ENCODE results near the gene RAD51C.

RAD51C gene

DNA sequence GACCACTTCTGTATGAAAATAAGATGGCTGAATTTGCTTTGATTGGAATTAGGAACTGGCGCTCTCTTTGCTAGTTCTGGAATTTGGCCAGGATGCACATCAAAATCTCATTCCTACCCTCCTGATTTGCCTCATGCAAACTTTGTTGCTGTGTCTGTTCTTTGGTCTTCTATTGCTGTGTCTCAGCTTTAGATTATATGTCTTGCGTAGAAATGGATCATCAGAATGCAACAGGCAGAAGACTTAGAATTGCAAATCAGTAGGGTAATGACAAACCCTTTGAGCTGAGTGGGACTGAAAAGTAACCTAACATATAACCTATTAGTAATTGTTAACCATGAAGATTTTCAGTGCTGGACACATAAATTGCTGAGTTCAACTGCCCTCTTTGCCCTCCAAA is 30.3 kb downstream of the RAD51C start:
- no peaks in the 10 kb centered on the region for H4K20me1 ChIP-seq (ENCODE audit: insufficient read depth, low read length)
- H3K36me3 ChIP-seq (replicated peaks; ENCODE audit: low read depth, low read length), result peaks cover 11% of the 10 kb centered on the region
- H3K27me3 ChIP-seq (ENCODE audit: low read depth, low read length), result no peaks in the 10 kb centered on the region
- H3K4me1 ChIP-seq (ENCODE audit: low read length), result peaks cover 7% of the 10 kb centered on the region
- no peak overlapping the region for H2AFZ ChIP-seq (ENCODE audit: low read depth, low read length)
- no peak overlapping the region for H3K4me3 ChIP-seq (ENCODE audit: low read length)
- no peaks in the 10 kb centered on the region for H3K9me3 ChIP-seq (ENCODE audit: insufficient read depth, low read length)
- TF ChIP-seq, protein P1, sequence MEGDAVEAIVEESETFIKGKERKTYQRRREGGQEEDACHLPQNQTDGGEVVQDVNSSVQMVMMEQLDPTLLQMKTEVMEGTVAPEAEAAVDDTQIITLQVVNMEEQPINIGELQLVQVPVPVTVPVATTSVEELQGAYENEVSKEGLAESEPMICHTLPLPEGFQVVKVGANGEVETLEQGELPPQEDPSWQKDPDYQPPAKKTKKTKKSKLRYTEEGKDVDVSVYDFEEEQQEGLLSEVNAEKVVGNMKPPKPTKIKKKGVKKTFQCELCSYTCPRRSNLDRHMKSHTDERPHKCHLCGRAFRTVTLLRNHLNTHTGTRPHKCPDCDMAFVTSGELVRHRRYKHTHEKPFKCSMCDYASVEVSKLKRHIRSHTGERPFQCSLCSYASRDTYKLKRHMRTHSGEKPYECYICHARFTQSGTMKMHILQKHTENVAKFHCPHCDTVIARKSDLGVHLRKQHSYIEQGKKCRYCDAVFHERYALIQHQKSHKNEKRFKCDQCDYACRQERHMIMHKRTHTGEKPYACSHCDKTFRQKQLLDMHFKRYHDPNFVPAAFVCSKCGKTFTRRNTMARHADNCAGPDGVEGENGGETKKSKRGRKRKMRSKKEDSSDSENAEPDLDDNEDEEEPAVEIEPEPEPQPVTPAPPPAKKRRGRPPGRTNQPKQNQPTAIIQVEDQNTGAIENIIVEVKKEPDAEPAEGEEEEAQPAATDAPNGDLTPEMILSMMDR (IDR thresholded peaks at IDR 0.05; ENCODE audit: low read depth, low read length), result no peak
- no peak for TF ChIP-seq EZH2phosphoT487 (IDR thresholded peaks at IDR 0.05; ENCODE audit: low read depth)
- no peak overlapping the region for H3K9ac ChIP-seq (ENCODE audit: low read length)
- no peak overlapping the region for H3K27ac ChIP-seq (ENCODE audit: low read length)
- H3K79me2 ChIP-seq (ENCODE audit: low read length), result no peaks in the 10 kb centered on the region
- no peak overlapping the region for H3K4me2 ChIP-seq (ENCODE audit: low read length)

DNA sequence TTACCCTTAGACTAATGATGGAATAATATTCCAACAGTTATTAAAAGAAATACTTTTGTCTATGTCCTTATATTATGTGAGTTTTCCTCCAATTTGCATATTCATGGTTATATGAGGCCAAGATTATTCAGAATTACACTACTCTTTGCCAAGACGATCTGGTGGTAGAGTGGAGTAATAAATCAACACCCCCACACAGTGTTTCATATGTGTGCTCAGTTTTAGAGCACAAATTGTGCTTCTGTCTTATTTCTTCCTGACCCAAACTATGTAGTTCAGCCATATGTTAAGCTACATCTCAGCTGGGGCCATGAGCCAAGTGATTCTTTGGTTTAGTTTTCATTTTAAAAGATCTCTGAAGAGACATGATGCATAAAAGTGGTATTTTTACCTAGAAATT is 36.4 kb downstream of the RAD51C start:
- Histone ChIP-seq H3K4me1 (ENCODE audit: low read length) (no peaks in the 10 kb centered on the region), H3K79me2 (ENCODE audit: low read length) (no peaks in the 10 kb centered on the region), H3K27ac (ENCODE audit: low read length) (no peak overlapping the region), H3K36me3 (replicated peaks; ENCODE audit: low read depth, low read length) (peaks cover 6% of the 10 kb centered on the region), H4K20me1 (ENCODE audit: insufficient read depth, low read length) (no peaks in the 10 kb centered on the region), H2AFZ (ENCODE audit: low read depth, low read length) (no peak overlapping the region), H3K9ac (ENCODE audit: low read length) (no peak overlapping the region), H3K27me3 (ENCODE audit: low read depth, low read length) (no peaks in the 10 kb centered on the region), H3K9me3 (ENCODE audit: insufficient read depth, low read length) (no peaks in the 10 kb centered on the region), H3K4me2 (ENCODE audit: low read length) (no peak overlapping the region), H3K4me3 (ENCODE audit: low read length) (no peak overlapping the region)
- TF ChIP-seq, protein P1 (IDR thresholded peaks at IDR 0.05; ENCODE audit: low read depth, low read length), result no peak
- no peak for TF ChIP-seq EZH2phosphoT487 (IDR thresholded peaks at IDR 0.05; ENCODE audit: low read depth)

DNA sequence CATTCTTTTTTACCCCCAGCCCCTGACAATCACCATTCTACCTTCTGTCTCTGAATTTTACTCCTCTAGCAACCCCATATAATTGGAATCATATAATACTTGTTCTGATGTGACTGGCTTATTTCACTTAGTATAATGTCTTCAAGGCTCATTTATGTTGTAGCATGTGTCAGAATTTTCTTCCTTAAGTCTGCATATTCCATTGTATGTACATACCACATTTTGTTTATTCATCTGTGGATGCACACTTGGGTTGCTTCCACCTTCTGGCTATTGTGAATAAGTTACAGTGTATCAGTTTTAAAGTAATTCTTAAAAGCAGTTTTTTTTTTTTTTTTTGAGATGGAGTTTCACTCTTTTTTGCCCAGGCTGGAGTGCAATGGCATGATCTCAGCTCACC is 38.5 kb downstream of the RAD51C start:
- peaks cover 6% of the 10 kb centered on the region for H3K36me3 ChIP-seq (replicated peaks; ENCODE audit: low read depth, low read length)
- H3K27me3 ChIP-seq (ENCODE audit: low read depth, low read length), result no peaks in the 10 kb centered on the region
- no peak overlapping the region for H3K4me3 ChIP-seq (ENCODE audit: low read length)
- H3K9ac ChIP-seq (ENCODE audit: low read length), result no peak overlapping the region
- no peaks in the 10 kb centered on the region for H3K4me1 ChIP-seq (ENCODE audit: low read length)
- no peaks in the 10 kb centered on the region for H4K20me1 ChIP-seq (ENCODE audit: insufficient read depth, low read length)
- H3K27ac ChIP-seq (ENCODE audit: low read length), result no peak overlapping the region
- H2AFZ ChIP-seq (ENCODE audit: low read depth, low read length), result no peak overlapping the region
- no peaks in the 10 kb centered on the region for H3K9me3 ChIP-seq (ENCODE audit: insufficient read depth, low read length)
- no peaks in the 10 kb centered on the region for H3K79me2 ChIP-seq (ENCODE audit: low read length)
- TF ChIP-seq EZH2phosphoT487 (IDR thresholded peaks at IDR 0.05; ENCODE audit: low read depth), result no peak
- TF ChIP-seq, protein P1 (IDR thresholded peaks at IDR 0.05; ENCODE audit: low read depth, low read length), result no peak
- H3K4me2 ChIP-seq (ENCODE audit: low read length), result no peak overlapping the region

DNA sequence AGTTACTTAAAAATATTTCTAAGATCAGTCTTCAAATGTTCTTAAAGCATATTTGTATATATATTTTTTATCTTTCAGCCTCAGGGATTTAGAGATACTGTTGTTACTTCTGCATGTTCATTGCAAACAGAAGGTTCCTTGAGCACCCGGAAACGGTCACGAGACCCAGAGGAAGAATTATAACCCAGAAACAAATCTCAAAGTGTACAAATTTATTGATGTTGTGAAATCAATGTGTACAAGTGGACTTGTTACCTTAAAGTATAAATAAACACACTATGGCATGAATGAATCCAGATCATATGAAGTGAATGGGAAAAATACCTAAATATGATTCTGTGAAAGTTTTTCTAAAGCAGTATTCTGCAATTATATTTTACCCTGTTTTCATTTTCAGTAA is 41.6 kb downstream of the RAD51C start:
- H3K27ac ChIP-seq (ENCODE audit: low read length), result no peak overlapping the region
- H3K4me2 ChIP-seq (ENCODE audit: low read length), result no peak overlapping the region
- no peaks in the 10 kb centered on the region for H3K4me1 ChIP-seq (ENCODE audit: low read length)
- no peaks in the 10 kb centered on the region for H4K20me1 ChIP-seq (ENCODE audit: insufficient read depth, low read length)
- no peak overlapping the region for H2AFZ ChIP-seq (ENCODE audit: low read depth, low read length)
- H3K9ac ChIP-seq (ENCODE audit: low read length), result no peak overlapping the region
- peaks cover 3% of the 10 kb centered on the region for H3K36me3 ChIP-seq (replicated peaks; ENCODE audit: low read depth, low read length)
- H3K27me3 ChIP-seq (ENCODE audit: low read depth, low read length), result no peaks in the 10 kb centered on the region
- no peaks in the 10 kb centered on the region for H3K79me2 ChIP-seq (ENCODE audit: low read length)
- TF ChIP-seq, protein P1 (IDR thresholded peaks at IDR 0.05; ENCODE audit: low read depth, low read length), result no peak
- no peak for TF ChIP-seq EZH2phosphoT487 (IDR thresholded peaks at IDR 0.05; ENCODE audit: low read depth)
- H3K4me3 ChIP-seq (ENCODE audit: low read length), result no peak overlapping the region
- no peaks in the 10 kb centered on the region for H3K9me3 ChIP-seq (ENCODE audit: insufficient read depth, low read length)
